Astrocyte (in vitro differentiated cells and primary cell): ENCODE measurements around the gene MEIOB.

Experiments
- CTCF ChIP-seq: IDR thresholded peaks from 2 replicates; pipeline ENCODE4 v1.5.1; 2011; ENCODE audit warnings: low read depth, mild to moderate bottlenecking, inconsistent platforms, low read length, moderate library complexity; ENCODE audit not compliant: insufficient read depth
- EZH2 ChIP-seq: IDR thresholded peaks from 2 replicates; pipeline ENCODE4 v1.6.1; 2012; ENCODE audit warnings: mild to moderate bottlenecking, low read length, inconsistent platforms; ENCODE audit not compliant: insufficient read depth

DNA sequence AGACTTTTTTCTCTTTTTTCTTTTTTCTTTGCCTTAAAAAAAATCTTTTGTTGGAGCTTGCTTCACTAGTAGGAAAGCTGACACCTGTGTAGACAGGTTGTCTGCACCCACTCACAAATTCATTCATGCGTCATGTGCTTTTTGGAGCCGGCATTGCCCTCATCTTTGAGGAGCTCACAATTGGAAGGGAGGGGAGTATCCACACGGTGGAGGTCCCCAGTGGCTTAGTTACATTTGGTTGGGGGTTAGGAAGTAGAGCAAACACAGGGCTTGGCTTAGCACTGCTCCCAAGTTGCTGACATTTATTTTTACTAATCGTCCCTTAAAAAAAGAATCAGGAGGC lies 18.7 kb upstream of the MEIOB start:
- TF ChIP-seq EZH2 (no peak), CTCF (no peak)
